HG02678 (cell line): ENCODE data around the gene RHPN2.
"Not testable (repeated sequence)": the region's sequence is repeated elsewhere in the genome, so short reads cannot be mapped to it uniquely, and the experiment has no call there.

ENCODE experiments used
- ATAC-seq: cut with Tn5 transposase; IDR thresholded peaks from one replicate; pipeline ENCODE4 v1.9.1; 2021; ENCODE audit warnings: mild to moderate bottlenecking, moderate library complexity; ENCODE audit not compliant: unreplicated experiment

The RHPN2 gene

GRCh38 chr19:33032218-33032781 lies 32.4 kb downstream of the RHPN2 start:
- ATAC-seq = no peak

DNA sequence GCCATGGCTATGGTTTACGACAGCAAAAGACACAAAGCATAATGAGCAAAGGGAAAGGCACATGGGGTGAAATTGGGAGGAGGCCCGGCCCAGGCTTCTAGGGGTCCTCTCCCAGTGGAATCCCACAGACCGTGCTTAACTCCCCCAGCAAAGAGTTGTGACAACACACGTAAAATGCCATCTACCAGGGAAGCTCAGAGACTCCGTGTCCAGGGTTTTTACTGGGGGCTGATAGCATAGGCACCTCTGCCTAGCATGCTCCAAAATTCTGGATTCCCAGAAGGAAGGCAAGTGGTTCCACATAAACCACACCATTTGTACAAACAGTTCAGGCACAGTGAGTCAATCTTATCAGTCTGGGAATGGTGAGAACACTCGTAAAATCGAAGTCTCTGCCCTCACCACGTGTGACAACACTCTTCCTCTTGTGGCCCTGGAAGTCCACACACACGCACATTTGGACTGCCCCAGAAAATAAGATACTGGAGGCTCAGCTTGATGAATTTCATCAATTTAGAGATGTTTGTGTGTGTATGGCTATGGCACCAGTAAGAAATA lies 34.9 kb downstream of the RHPN2 start:
- no peak for ATAC-seq

GRCh38 chr19:33026602-33027001 lies 38.1 kb downstream of the RHPN2 start:
- ATAC-seq = not testable (repeated sequence)

GRCh38 chr19:33025468-33026238 lies 39.0 kb downstream of the RHPN2 start:
- not testable (repeated sequence) for ATAC-seq

DNA sequence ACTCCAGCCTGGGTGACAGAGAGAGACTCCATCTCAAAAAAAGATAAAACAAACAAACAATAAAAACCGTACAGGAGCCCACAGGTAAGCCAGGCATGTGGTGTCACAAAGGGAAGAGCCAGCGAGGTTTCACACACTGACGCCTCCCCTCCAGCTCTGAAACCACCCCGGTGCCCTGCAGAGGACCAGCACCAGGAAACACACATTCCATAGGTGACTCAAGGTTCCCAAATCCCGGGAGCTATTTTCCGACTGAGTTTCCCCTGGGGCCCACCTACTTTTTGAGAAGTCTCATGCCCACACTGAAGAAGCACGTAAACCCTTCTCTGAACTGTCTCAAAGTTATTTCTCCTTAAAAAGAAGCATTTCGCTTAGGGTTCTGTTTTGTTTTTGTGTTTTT lies 40.3 kb downstream of the RHPN2 start:
- ATAC-seq = no peak

DNA sequence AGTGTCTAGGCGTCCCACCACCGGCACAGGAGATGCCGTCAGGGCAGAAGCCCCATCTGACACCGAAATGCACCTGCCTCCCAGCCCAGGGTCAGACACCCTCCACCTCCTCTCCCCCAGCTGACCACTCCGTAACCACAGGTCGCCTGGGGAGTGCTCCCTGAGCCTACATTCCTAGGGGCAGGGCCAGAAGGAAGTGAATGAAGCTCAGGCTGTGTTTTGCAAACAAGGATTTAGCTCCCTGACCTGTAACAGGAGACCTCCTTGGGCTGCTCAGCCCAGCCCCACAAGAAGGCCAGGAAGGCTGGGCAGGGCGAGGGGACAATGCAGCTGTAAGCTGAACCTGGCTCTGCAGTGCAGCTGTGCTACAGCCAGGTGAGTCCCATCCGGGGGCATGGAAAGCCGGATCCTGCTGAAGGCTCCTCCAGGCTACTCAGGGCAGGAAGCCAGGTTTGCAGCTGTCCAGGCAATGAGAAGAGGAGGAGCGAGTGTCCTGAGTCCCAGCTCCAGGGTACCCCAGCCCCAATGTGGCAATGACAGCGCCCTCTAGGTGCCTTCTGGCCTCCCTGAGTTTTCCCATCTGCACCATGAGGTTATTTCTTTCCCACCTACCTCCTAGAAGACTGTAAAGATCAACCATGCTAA lies 42.1 kb downstream of the RHPN2 start:
- ATAC-seq = no peak

DNA sequence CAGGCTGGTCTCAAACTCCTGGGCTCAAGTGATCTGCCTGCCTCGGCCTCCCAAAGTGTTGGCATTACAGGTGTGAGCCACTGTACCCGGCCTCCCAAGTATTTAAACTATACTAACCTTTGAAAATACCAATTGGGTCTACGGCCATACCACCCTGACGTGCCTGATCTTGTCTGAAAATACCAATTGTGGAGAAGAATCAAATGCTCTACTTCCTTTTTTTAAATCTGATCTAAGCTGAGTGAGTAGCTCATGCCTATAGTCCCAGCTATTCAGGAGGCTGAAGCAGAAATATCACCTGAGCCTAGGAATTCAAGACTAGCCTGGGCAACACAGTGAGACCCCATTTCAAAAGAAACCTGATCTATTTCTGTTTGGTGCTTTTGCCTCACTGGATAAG lies 53.8 kb downstream of the RHPN2 start:
- ATAC-seq = not testable (repeated sequence)

- ATAC-seq = no peak
Observed at GRCh38 chr19:33008738-33009137, 56.0 kb downstream of the RHPN2 start.

GRCh38 chr19:33005440-33005839 lies 59.2 kb downstream of the RHPN2 start:
- ATAC-seq = no peak

DNA sequence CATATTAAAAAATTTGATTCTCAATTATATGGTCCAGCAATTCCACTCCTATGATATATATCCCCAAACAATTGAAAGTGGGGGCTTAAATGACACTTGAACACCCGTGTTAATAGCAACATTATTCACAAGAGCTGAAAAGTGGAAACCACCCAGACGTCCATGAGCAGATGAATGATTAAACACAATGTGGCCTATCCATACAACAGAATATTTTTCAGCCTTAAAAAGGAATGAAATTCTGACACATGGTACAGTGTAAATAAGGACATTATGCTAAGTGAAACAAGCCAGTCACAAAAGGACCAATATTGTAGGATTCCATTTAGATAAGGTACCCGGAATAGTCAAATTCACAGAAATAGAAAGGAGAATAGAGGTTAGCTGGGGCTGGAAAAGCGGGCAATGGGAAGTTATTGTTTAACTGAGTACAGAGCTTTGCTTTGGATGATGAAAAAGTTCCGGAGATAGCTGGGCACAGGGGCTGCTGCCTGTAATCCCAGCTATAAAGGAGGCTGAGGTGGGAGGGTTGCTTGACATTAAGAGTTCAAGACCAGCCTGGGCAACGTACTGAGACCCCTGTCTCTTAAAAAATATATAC lies 61.2 kb downstream of the RHPN2 start:
- ATAC-seq = not testable (repeated sequence)

DNA sequence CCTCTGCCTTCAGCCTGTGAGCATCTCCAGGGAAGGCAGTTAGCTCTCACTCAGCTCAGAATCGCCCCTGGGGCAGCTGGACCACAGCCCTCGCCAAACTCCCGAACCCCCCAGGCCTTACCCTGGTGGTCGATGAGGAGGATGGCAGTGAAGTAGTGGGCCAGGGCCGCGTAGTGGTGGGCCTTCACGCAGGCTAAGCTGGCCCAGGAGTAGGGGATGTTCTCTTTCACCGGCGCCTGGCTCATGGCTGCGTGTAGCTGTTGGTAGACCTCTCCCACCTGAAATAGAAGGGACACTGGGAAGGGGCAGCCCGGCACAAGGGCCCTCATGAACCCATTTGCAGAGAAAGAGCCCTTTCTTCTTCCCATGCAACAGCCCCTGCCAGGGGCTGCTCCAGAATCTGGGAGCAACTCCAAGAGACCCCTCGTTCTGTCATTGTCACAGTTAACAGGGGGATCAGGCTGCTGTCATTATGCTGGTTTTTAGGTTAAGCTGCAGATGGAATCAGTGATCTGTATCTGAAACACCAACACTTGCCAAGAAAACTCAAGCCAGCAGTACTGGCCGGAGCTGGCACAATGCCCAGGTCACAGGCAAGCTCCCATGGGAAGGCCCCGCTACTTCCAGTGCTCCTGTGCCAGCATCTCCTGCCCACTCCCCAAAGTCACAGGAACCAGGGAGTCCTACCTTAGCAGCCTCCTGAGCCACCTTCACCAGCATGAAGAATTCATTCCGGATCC lies 62.4 kb downstream of the RHPN2 start:
- not testable (repeated sequence) for ATAC-seq

DNA sequence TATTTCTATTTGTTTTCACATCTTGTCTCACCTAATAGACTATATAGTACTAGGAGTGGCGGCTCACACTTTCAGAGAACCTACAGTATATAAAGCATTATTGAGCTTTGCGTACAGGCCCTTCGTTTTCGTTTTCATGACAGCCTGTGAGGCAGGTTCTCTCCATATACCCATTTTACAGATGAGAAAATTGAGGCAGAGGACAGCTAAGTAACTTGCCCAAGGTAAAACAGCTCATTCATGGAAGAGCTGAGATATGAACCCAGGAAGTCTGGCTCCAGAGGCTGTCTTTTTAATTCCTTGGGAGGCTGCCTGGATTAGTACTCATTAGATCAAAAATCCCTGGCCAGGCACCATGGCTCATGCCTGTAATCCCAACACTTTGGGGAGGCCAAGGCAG lies 63.8 kb downstream of the RHPN2 start:
- ATAC-seq = no peak

DNA sequence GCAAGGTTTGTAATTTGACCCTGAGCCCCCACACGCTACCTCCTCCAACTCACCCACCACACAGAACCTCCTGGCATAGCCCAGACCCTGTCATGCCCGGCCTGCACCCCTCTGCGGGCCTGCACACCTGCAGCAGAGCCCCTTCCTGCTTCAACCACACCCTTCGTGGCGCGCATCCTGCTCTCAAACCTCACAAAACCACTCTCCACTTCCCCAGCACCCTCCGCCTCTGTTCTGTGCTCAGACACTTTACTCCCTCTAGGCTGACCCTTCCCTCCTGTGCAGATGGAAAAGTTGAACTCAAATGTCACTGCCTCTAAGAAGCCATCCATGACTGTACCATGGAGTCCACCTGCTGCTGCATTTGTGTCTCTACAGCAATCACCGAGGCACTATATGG lies 64.2 kb downstream of the RHPN2 start:
- ATAC-seq = no peak

DNA sequence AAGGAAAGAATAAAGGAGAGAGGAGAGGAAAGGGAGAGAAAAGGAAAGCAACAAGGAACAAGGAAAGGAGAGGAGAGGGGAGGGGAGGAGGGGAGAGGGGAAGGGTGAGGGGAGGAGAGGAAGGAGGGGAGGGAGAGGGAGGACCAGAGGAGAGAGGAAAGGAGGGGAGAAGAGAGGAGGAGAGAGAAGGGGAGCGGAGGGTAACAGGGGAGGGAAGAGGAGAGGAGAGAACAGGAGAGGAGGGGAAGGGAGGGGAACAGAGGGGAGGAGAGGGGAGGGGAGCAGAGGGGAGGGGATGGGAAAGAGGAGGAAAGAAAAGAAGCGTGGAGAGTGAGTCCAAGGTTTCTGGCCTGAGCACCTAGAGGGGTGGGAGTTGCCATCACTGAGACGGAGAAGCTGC lies 66.0 kb downstream of the RHPN2 start:
- ATAC-seq = no peak

DNA sequence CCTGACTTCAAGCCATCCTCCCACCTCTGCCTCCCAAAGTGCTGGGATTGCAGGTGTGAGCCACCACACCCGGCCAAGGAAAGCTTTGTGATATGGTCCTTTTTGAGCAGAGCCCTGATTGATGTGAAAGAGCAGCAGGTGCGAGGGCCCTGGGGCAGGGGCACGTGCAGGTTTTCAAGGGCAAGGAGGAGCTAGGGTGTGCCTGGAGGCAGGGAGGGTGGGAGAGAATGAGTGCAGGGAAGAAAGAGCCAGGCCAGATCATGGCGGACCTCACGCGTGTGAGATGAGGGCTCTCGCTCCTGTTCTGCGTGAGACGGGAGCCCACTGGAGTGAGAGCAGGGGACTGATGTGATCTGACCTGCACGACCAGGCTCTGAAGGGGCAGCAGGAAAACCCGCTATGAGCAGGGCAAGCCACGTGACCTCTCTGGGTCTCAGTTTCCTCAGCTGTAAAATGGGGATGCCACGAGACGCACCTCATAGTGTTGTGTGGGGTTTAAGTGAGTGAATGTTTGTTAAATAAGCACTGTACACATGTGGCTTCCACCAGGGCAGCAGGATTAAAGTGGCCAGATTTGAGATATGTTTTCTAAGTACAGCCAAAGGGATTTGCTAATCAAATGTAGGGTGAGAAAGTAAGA lies 66.9 kb downstream of the RHPN2 start:
- ATAC-seq = no peak

DNA sequence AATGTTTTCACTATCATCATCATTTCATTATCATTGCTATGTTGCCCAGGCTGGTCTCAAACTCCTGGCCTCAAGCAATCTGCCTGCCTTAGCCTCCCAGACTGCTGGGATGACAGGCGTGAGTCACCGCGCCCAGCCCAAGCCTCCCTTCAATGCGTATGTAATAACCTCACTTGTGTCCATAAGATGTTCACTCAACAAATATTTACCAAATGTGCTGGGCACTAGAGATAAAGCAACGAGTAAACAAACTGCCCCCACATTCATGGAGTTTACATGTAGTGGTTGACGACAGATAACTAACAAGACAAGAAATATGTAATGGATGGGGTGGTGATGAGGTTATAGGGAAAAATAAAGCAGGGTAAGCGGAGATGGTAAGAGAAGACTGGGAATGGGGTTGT lies 67.6 kb downstream of the RHPN2 start:
- not testable (repeated sequence) for ATAC-seq

DNA sequence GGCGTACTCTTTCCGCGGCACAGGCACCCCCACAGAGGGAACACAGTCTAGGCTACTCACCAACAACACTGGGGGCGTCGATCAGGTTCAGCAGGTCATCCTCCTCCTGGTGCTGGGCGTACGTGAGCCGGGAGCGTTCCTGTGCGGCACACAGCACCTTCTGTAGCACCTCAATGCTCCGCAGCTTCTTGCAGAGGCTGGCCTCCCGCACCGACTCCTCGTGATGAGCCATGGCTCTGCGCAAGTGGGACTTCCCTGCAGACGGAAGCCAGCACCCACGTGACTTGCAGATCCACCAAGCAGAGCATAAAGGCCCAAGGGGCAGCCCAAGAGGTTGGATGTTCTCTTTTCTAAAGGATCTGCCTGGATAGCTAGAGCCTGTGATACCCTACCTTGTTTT lies 68.7 kb downstream of the RHPN2 start:
- not testable (repeated sequence) for ATAC-seq

DNA sequence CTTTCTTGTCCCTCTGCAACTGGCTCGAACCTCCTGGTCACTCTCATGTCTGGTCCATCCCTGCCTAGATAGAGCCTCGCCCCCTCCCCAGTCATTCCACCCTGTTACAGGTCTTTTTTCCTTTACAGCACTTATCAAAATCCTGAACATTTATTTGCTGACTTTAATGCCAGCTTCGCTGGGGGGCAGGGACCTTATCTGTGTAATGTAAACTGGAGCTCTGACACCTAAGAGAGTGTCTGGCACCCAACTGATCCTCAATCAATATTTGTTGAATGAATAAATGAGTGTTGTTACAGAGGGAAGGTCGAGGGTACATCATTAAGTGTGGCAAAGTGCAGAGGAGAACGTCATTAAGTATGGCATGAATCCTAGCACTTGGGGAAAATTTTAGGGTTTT lies 76.0 kb downstream of the RHPN2 start:
- no peak for ATAC-seq

DNA sequence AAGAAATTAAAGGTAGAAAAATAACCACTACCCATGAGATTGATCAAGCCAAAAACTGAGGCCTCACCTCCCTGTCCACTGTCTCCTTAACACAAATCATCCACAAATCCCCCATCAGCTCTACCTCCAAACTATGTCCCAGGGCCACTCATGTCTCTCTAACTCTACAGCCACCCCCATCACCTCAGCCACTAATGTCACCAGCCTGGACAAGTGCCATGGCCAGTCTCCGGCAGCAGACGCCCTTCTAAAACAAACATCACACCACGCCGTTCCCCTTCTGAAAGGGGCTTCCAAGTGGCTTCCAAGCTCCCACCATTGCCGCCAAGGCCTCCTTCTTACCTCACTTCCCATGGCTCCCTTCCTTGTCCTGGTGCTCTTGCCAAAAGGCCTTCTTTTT lies 76.4 kb downstream of the RHPN2 start:
- not testable (repeated sequence) for ATAC-seq

DNA sequence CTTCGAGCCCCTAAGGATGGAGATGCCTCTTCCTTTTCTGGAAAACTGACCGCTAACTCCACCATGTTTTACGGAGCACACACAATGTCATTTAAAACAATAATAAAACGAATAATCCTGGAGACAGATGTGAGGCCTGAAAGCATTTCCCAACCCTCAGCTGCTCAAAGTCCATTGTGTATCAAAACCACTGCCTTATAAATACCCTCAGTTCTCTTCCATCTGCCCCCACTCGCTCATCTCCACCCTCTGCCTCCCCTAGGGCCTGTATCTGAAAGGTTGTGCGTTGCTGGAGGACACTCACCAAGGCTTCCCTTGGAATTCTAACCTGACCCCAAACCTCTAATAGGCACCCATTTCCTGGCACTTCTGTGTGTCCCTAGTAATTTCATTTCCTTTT lies 82.2 kb downstream of the RHPN2 start:
- not testable (repeated sequence) for ATAC-seq
